Upper lobe of left lung (tissue), 6 donors: ENCODE data around the gene GRIK3. TPM values are rescaled to one million over a fixed set of nuclear protein-coding genes. Genes with fewer than 3 reads are reported as not detected.

ENCODE experiments used
- ATAC-seq, 2 donors: fragments of 200-7000 bp; cut with Tn5 transposase; one replicate each; pipeline ENCODE4 v1.9.1; 2022; ENCODE audit warnings: mild to moderate bottlenecking in 2 of 2, moderate library complexity in 2 of 2; ENCODE audit not compliant: low FRiP score in 2 of 2
- DNase-seq, 2 donors: peaks; one replicate each; pipeline ENCODE4 v3.0.0-alpha.2; 2019 to 2020
- H3K27ac ChIP-seq, 4 donors: fragments of 200-600 bp; sonication (generic); one replicate each; pipeline ENCODE4 v1.5.1; 2016 to 2019
- H3K27me3 ChIP-seq, 4 donors: fragments of 200-600 bp; sonication (generic); one replicate each; pipeline ENCODE4 v1.5.1; 2017 to 2019
- H3K36me3 ChIP-seq, 4 donors: fragments of 200-600 bp; sonication (generic); one replicate each; pipeline ENCODE4 v1.5.1; 2016 to 2019
- H3K4me1 ChIP-seq, 4 donors: fragments of 200-600 bp; sonication (generic); one replicate each; pipeline ENCODE4 v1.5.1; 2018 to 2019
- H3K4me3 ChIP-seq, 4 donors: fragments of 200-600 bp; sonication (generic); one replicate each; pipeline ENCODE4 v1.5.1; 2017 to 2019; ENCODE audit warnings: mild to moderate bottlenecking in 2 of 4, moderate library complexity in 1 of 4
- H3K9me3 ChIP-seq, 4 donors: fragments of 200-600 bp; sonication (generic); one replicate each; pipeline ENCODE4 v1.5.1; 2018 to 2019
- EP300 ChIP-seq, 4 donors: sonication (generic); formaldehyde crosslinking; IDR thresholded peaks; one replicate each; pipeline ENCODE4 v1.5.1; 2017; ENCODE audit warnings: antibody characterized with exemption in 4 of 4, control low read depth in 2 of 4
- POLR2A ChIP-seq, 4 donors: fragments of 450-650 bp; IDR thresholded peaks; one replicate each; pipeline ENCODE4 v1.5.1; 2016 to 2017; ENCODE audit warnings: antibody characterized with exemption in 4 of 4, mild to moderate bottlenecking in 2 of 4
- POLR2AphosphoS5 ChIP-seq, 2 donors: sonication (generic); formaldehyde crosslinking; IDR thresholded peaks; one replicate each; pipeline ENCODE4 v1.5.1; 2017; ENCODE audit warnings: antibody characterized with exemption in 2 of 2
- WGBS, 2 donors: methylation state at CpG; one replicate each; pipeline ENCODE4 v1.1.5; 2017 to 2018; 5-methylcytosine and 5-hydroxymethylcytosine counted together
- total RNA-seq, 6 donors: library from RNA; depleted of rRNA in 4 of 6; stranded (reverse); fragments of >200 nt in 4 of 6; gene quantifications; one replicate each; pipeline versions ENCODE4 v1.1.0 to v1.2.1, GENCODE V29; 2016 to 2021
- TF ChIP-seq, protein P1 (sequence below), 6 experiments: fragments of 450-650 bp in 4 of 6; fragments of 200-600 bp in 2 of 6; sonication (generic) in 2 of 6; IDR thresholded peaks; one replicate each; pipeline ENCODE4 v1.5.1; 2016 to 2019; ENCODE audit warnings: antibody characterized with exemption in 6 of 6
- donor health status: DM: no; HTN: no; CAD: no; lungs with moderate emphysema.
- donor health status: DM: no; HTN: yes; CAD: no; lungs with severe emphysema.

Gene GRIK3
- total RNA-seq, 6 donors from 2014 or later = 0.10 to 0.22 TPM; not detected in 4

DNA sequence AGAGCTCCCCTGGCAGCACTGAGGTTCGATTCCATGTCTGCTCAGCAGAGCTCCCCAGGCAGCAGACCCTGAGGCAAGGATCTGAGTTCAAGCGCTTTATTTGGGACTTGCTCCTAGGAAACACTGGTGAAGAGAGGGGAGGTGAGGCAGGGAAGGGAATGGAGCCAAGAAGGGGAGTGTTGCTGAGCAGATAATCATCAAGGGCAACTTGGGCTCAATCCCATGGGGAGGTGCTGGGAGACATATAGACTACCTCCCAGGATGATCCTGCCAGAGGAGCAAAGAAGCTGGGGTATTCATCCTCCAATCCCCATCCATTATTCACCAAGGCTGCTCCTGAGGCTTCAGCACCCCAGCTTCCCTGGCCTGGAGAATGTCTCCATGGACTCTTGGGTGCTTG, 47.0 kb downstream of the GRIK3 start:
- Histone ChIP-seq H3K36me3 (no peaks in the 10 kb centered on the region), H3K27me3 (no peaks in the 10 kb centered on the region), H3K4me1 (peaks cover 0 to 15% (median 1%) of the 10 kb centered on the region in 4 donors), H3K9me3 (no peaks in the 10 kb centered on the region), H3K27ac (no peak overlapping the region), H3K4me3 (no peak overlapping the region)
- DNase-seq (no peak), ATAC-seq (no peak)
- whole genome bisulfite sequencing, 2 donors = 80 to 100% methylated on average over 1 to 2 of the region's 2 CpGs
- TF ChIP-seq, protein P1, sequence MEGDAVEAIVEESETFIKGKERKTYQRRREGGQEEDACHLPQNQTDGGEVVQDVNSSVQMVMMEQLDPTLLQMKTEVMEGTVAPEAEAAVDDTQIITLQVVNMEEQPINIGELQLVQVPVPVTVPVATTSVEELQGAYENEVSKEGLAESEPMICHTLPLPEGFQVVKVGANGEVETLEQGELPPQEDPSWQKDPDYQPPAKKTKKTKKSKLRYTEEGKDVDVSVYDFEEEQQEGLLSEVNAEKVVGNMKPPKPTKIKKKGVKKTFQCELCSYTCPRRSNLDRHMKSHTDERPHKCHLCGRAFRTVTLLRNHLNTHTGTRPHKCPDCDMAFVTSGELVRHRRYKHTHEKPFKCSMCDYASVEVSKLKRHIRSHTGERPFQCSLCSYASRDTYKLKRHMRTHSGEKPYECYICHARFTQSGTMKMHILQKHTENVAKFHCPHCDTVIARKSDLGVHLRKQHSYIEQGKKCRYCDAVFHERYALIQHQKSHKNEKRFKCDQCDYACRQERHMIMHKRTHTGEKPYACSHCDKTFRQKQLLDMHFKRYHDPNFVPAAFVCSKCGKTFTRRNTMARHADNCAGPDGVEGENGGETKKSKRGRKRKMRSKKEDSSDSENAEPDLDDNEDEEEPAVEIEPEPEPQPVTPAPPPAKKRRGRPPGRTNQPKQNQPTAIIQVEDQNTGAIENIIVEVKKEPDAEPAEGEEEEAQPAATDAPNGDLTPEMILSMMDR (IDR thresholded peaks at IDR 0.05) = no peak

- ATAC-seq = no peak
- 85 to 86% methylated on average over 6 of the region's 6 CpGs for WGBS, 2 donors
- Histone ChIP-seq H3K36me3 (no peaks in the 10 kb centered on the region), H3K9me3 (no peaks in the 10 kb centered on the region), H3K27me3 (no peaks in the 10 kb centered on the region), H3K4me1 (peaks cover 0 to 15% (median 1%) of the 10 kb centered on the region in 4 donors), H3K27ac (no peak overlapping the region), H3K4me3 (no peak overlapping the region)
- no peak for TF ChIP-seq EP300 (IDR thresholded peaks at IDR 0.05)
- no peak for DNase-seq
Observed at GRCh38 chr1:36986241-36986985, 47.9 kb downstream of the GRIK3 start.

DNA sequence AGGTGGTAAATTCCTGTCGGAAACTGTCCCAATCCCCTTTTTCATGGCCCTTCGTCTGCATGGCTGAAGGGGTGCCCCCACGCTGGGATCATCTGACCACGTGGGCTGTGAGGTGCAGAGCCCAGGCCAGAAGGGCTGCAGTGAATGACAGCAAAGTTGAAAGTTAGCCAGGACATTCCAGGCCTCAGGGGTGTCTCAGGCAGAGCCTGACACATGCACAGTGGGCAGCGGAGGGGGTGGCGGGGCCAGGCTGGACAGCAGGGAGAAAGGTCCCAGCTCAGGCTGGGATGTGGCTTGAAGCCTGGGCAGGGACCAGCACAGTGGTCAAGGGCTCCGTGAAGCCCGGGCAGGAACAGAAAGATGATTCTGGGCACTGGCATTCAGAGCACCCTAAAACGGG, 49.6 kb downstream of the GRIK3 start:
- TF ChIP-seq EP300 (IDR thresholded peaks at IDR 0.05) (no peak), POLR2AphosphoS5 (IDR thresholded peaks at IDR 0.05) (no peak), POLR2A (IDR thresholded peaks at IDR 0.05) (no peak)
- TF ChIP-seq, protein P1 (IDR thresholded peaks at IDR 0.05) = no peak
- Histone ChIP-seq H3K36me3 (no peaks in the 10 kb centered on the region), H3K4me3 (no peak overlapping the region), H3K27ac (no peak overlapping the region), H3K9me3 (no peaks in the 10 kb centered on the region), H3K4me1 (peaks cover 0 to 13% (median 1%) of the 10 kb centered on the region in 4 donors), H3K27me3 (no peaks in the 10 kb centered on the region)
- no peak for DNase-seq
- WGBS, 2 donors = 59 to 76% methylated on average over 9 of the region's 9 CpGs
- ATAC-seq = no peak

DNA sequence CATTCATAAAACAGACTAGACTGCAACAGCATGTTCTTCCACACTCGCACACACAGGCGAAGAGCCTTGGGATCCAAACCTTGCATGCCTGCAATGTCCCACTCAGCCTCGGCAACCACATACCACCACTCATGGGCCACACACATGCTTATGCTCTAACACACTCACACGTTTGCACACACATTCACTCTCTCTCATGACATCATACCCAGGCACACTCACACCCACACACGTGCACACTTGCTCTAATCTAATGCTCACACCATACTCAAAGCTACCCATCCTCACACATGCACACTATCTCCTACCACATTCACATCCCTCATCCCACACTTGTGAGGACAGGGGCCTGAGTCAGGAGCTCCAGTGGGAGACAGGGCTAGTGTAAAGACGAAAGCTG, 50.3 kb downstream of the GRIK3 start:
- TF ChIP-seq POLR2A (IDR thresholded peaks at IDR 0.05) (no peak), EP300 (IDR thresholded peaks at IDR 0.05) (no peak), POLR2AphosphoS5 (IDR thresholded peaks at IDR 0.05) (no peak)
- TF ChIP-seq, protein P1 (IDR thresholded peaks at IDR 0.05) = no peak
- Histone ChIP-seq H3K36me3 (no peaks in the 10 kb centered on the region), H3K4me1 (peaks cover 0 to 8% (median 1%) of the 10 kb centered on the region in 4 donors), H3K27me3 (no peaks in the 10 kb centered on the region), H3K9me3 (no peaks in the 10 kb centered on the region), H3K27ac (no peak overlapping the region), H3K4me3 (no peak overlapping the region)
- no peak for DNase-seq
- 80 to 87% methylated on average over 4 to 6 of the region's 6 CpGs for WGBS, 2 donors
- ATAC-seq = no peak

DNA sequence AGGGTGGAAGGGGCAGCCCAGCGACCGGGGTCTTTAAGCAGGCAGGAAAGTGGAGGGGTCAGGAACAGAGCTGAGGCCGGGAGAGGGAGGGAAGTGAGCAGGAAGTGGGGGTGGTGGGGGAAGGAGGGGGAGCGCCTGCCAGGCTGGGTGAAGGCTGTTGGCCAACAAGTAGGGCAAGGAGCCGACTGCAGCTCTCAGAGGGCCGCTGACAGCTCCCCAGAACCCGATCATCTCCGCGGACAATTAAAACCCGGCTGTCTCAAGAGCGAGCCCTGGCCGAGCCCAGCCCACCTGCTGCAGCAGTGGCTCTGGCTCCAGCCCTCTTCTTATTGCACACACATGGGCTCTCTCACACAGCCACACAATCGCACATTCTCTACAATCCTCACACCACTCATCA, 51.6 kb downstream of the GRIK3 start:
- no peaks in the 10 kb centered on the region for H3K4me1 ChIP-seq
- H3K4me3 ChIP-seq = no peak overlapping the region
- no peak overlapping the region for H3K27ac ChIP-seq
- TF ChIP-seq EP300 (IDR thresholded peaks at IDR 0.05) (no peak), POLR2A (IDR thresholded peaks at IDR 0.05) (no peak), POLR2AphosphoS5 (IDR thresholded peaks at IDR 0.05) (no peak)
- TF ChIP-seq, protein P1 (IDR thresholded peaks at IDR 0.05) = no peak
- peaks cover 0 to 6% (median 0%) of the 10 kb centered on the region in 4 donors for H3K9me3 ChIP-seq
- no peaks in the 10 kb centered on the region for H3K36me3 ChIP-seq
- ATAC-seq = no peak
- 16 to 21% methylated on average over 10 to 13 of the region's 13 CpGs for WGBS, 2 donors
- no peak for DNase-seq
- H3K27me3 ChIP-seq = no peaks in the 10 kb centered on the region
